Kasumi-1 (cell line): ENCODE measurements around the gene CHD2.

Experiments used
- DNase-seq, 2 experiments: peaks; one replicate each; lab custom pipeline; 2025; lab: John Stamatoyannopoulos, UW

The CHD2 gene

GRCh38 chr15:92932946-92933649 is 33.0 kb downstream of the CHD2 start:
- no peak for DNase-seq

GRCh38 chr15:92933831-92934230 is 33.7 kb downstream of the CHD2 start:
- DNase-seq, result no peak

- DNase-seq, result no peak
These were observed 34.6 kb downstream of the CHD2 start for GRCh38 chr15:92934716-92935115.

- no peak for DNase-seq
These were observed 36.0 kb downstream of the CHD2 start for GRCh38 chr15:92936138-92936537.

- DNase-seq, result no peak
These were observed 36.6 kb downstream of the CHD2 start for GRCh38 chr15:92936693-92937092.

GRCh38 chr15:92937901-92938300 is 37.8 kb downstream of the CHD2 start:
- no peak for DNase-seq

GRCh38 chr15:92938387-92938786 is 38.3 kb downstream of the CHD2 start:
- peak in 1 of 2 experiments; percentile 16 for DNase-seq

- no peak for DNase-seq
These were observed 41.5 kb downstream of the CHD2 start for GRCh38 chr15:92941668-92942067.

GRCh38 chr15:92942706-92943105 is 42.6 kb downstream of the CHD2 start:
- DNase-seq, result no peak

GRCh38 chr15:92943581-92943980 is 43.5 kb downstream of the CHD2 start:
- DNase-seq, result no peak

GRCh38 chr15:92944946-92945521 is 44.9 kb downstream of the CHD2 start:
- no peak for DNase-seq

GRCh38 chr15:92947071-92947730 is 47.1 kb downstream of the CHD2 start:
- peak; percentile 16 to 37 for DNase-seq

- DNase-seq, result no peak
These were observed 49.6 kb downstream of the CHD2 start for GRCh38 chr15:92949604-92950249.

- DNase-seq, result no peak
These were observed 51.8 kb downstream of the CHD2 start for GRCh38 chr15:92951800-92952457.

GRCh38 chr15:92952458-92952850 is 52.3 kb downstream of the CHD2 start:
- no peak for DNase-seq

GRCh38 chr15:92953566-92953965 is 53.4 kb downstream of the CHD2 start:
- DNase-seq, result no peak

GRCh38 chr15:92954002-92954401 is 53.9 kb downstream of the CHD2 start:
- DNase-seq, result no peak

GRCh38 chr15:92954578-92954977 is 54.5 kb downstream of the CHD2 start:
- DNase-seq, result peak; percentile 79 to 85

GRCh38 chr15:92955706-92956105 is 55.6 kb downstream of the CHD2 start:
- DNase-seq, result no peak

- no peak for DNase-seq
These were observed 58.0 kb downstream of the CHD2 start for GRCh38 chr15:92958105-92958504.

- no peak for DNase-seq
These were observed 59.1 kb downstream of the CHD2 start for GRCh38 chr15:92959219-92959618.

- no peak for DNase-seq
These were observed 61.0 kb downstream of the CHD2 start for GRCh38 chr15:92960996-92961681.
